Measurements from ENCODE around the gene NCK1. TPM values are rescaled to one million over a fixed set of nuclear protein-coding genes. Genes with fewer than 3 reads are reported as not detected.

Gene NCK1
- total and polyA plus RNA-seq, 9 of the 15 experiments (the other 6 are each of a cell fraction or from before 2014, with no cell fraction given) = 17.3 to 30.5 (median 25.0) TPM

- POLR2A ChIA-PET = no interaction called here
- Histone ChIP-seq H3K4me2 (ENCODE audit: insufficient read depth, low read length) (no peak overlapping the region), H2AFZ (ENCODE audit: low read depth, low read length) (no peak overlapping the region), H3K9me1 (ENCODE audit: control insufficient read depth, insufficient read depth, low read length) (no peaks in the 10 kb centered on the region), H4K20me1 (replicated peaks; ENCODE audit: control insufficient read depth, insufficient read depth, low read length) (peaks cover 4% of the 10 kb centered on the region), H3K27ac (ENCODE audit: extremely low read depth, low read depth, low read length) (no peak overlapping the region), H3K4me1 (replicated peaks in 1 of 2; ENCODE audit: control insufficient read depth in 2 of 2, insufficient read depth in 2 of 2, low read length in 2 of 2) (peaks cover 11 to 15% of the 10 kb centered on the region in 2 experiments; a peak in 2 of 5 replicates), H3K79me2 (ENCODE audit: control insufficient read depth, insufficient read depth, low read length) (peaks cover 96% of the 10 kb centered on the region), H3K9ac (ENCODE audit: insufficient read depth in 1 of 2, low read depth in 2 of 2, low read length in 2 of 2) (no peak overlapping the region), H3K9me3 (replicated peaks; ENCODE audit: control insufficient read depth, insufficient read depth, low read depth, low read length) (no peaks in the 10 kb centered on the region), H3K4me3 (no peak overlapping the region), H3K36me3 (ENCODE audit: control insufficient read depth, insufficient read depth, low read length) (no peaks in the 10 kb centered on the region), H3K27me3 (ENCODE audit: control insufficient read depth in 2 of 2, insufficient read depth in 2 of 2, low read length in 2 of 2) (no peaks in the 10 kb centered on the region)
- DNase-seq (ENCODE audit: extremely low read depth in 1 of 4, low spot score in 3 of 4) (no peak), FAIRE-seq (no peak), ATAC-seq (no peak)
- WGBS (ENCODE audit: insufficient coverage, low coverage, missing lambda C conversion rate) = 90% methylated on average over 2 of the region's 2 CpGs
- CTCF ChIA-PET (ENCODE audit: low intra/inter-chr PET ratio) = no interaction called here
- in situ Hi-C loops (cut with MboI) (no loop called here), intact Hi-C loops (cut with micrococcal nuclease) (no loop called here)
- BruUV-seq (replicated peaks) = no TSS peak
- TF ChIP-seq, protein P1, sequence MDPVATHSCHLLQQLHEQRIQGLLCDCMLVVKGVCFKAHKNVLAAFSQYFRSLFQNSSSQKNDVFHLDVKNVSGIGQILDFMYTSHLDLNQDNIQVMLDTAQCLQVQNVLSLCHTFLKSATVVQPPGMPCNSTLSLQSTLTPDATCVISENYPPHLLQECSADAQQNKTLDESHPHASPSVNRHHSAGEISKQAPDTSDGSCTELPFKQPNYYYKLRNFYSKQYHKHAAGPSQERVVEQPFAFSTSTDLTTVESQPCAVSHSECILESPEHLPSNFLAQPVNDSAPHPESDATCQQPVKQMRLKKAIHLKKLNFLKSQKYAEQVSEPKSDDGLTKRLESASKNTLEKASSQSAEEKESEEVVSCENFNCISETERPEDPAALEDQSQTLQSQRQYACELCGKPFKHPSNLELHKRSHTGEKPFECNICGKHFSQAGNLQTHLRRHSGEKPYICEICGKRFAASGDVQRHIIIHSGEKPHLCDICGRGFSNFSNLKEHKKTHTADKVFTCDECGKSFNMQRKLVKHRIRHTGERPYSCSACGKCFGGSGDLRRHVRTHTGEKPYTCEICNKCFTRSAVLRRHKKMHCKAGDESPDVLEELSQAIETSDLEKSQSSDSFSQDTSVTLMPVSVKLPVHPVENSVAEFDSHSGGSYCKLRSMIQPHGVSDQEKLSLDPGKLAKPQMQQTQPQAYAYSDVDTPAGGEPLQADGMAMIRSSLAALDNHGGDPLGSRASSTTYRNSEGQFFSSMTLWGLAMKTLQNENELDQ (CRISPR knock-in tag; IDR thresholded peaks at IDR 0.05; ENCODE audit: borderline replicate concordance) = no peak
- TF ChIP-seq HSF4 (CRISPR knock-in tag; IDR thresholded peaks at IDR 0.05; ENCODE audit: borderline replicate concordance) (no peak), ZBED1 (IDR thresholded peaks at IDR 0.05) (no peak), CBFA2T3 (IDR thresholded peaks at IDR 0.05) (no peak), MBD2 (IDR thresholded peaks at IDR 0.05; ENCODE audit: borderline replicate concordance, low read depth) (no peak), RNF219 (CRISPR knock-in tag; IDR thresholded peaks at IDR 0.05) (no peak), NFIX (CRISPR knock-in tag; IDR thresholded peaks at IDR 0.05; ENCODE audit: low read depth) (no peak), ZNF583 (CRISPR knock-in tag; IDR thresholded peaks at IDR 0.05) (no peak), ZNF586 (CRISPR knock-in tag; conservative IDR thresholded peaks at IDR 0.05) (no peak), ILF3 (IDR thresholded peaks at IDR 0.05; ENCODE audit: borderline replicate concordance) (no peak)
Observed at GRCh38 chr3:136910697-136911096, 48.7 kb downstream of the NCK1 start.
